PC-9 (cell line): ENCODE results near the gene USH2A. TPM values are rescaled to one million over a fixed set of nuclear protein-coding genes. Genes with fewer than 3 reads are reported as not detected.

ENCODE experiments used
- BruUV-seq: library from RNA; stranded (reverse); fragments of 400-500 nt; replicated peaks from 2 replicates; lab custom pipeline; 2021; lab: Mats Ljungman, UMichigan
- CTCF ChIA-PET: fragments of 300-600 bp; sonication (Branson Sonifier 250); formaldehyde crosslinking; loops from one replicate; lab custom pipeline; 2022; ENCODE audit warnings: antibody characterized with exemption; lab: Charles Lee
- POLR2A ChIA-PET: fragments of 300-600 bp; sonication (Branson Sonifier 250); formaldehyde crosslinking; loops from one replicate; lab custom pipeline; 2022; ENCODE audit warnings: antibody characterized with exemption; ENCODE audit not compliant: unreplicated experiment; lab: Charles Lee
- DNase-seq, 2 experiments: peaks; one replicate each; pipeline versions ENCODE4 v3.0.0 to v3.0.0-alpha.2; 2015 to 2022; ENCODE audit warnings: mixed read lengths in 1 of 2
- H2AFZ ChIP-seq: fragments of 200-600 bp; sonication (generic); 2 replicates; pipeline ENCODE4 v1.8.1; 2017; ENCODE audit warnings: antibody characterized with exemption
- H3F3A ChIP-seq: fragments of 200-600 bp; sonication (generic); 2 replicates; pipeline ENCODE4 v1.8.1; 2017; ENCODE audit warnings: antibody characterized with exemption, mild to moderate bottlenecking, low read depth; ENCODE audit not compliant: insufficient read depth
- H3K27ac ChIP-seq: fragments of 200-600 bp; sonication (generic); 2 replicates; pipeline ENCODE4 v1.6.1; 2016; ENCODE audit warnings: mixed run types
- H3K27me3 ChIP-seq: fragments of 200-600 bp; sonication (generic); 2 replicates; pipeline ENCODE4 v1.6.1; 2016; ENCODE audit warnings: low read depth, mixed run types; ENCODE audit not compliant: insufficient read depth
- H3K36me3 ChIP-seq: fragments of 200-600 bp; sonication (generic); 2 replicates; pipeline ENCODE4 v1.6.1; 2016; ENCODE audit warnings: low read depth, mixed run types
- H3K4me1 ChIP-seq: fragments of 200-600 bp; sonication (generic); replicated peaks from 2 replicates; pipeline ENCODE4 v1.6.1; 2016; ENCODE audit warnings: mixed run types; ENCODE audit not compliant: insufficient read depth
- H3K4me2 ChIP-seq: fragments of 200-600 bp; sonication (generic); 2 replicates; pipeline ENCODE4 v1.6.1; 2017; ENCODE audit warnings: mixed run types
- H3K4me3 ChIP-seq: fragments of 200-600 bp; sonication (generic); 2 replicates; pipeline ENCODE4 v1.6.1; 2016; ENCODE audit warnings: mixed run types
- H3K79me2 ChIP-seq: fragments of 200-600 bp; sonication (generic); 2 replicates; pipeline ENCODE4 v1.6.1; 2017; ENCODE audit warnings: low read depth, mixed run types
- H3K9me2 ChIP-seq: fragments of 200-600 bp; sonication (generic); 2 replicates; pipeline ENCODE4 v1.8.1; 2017; ENCODE audit warnings: mild to moderate bottlenecking; ENCODE audit not compliant: insufficient read depth
- H3K9me3 ChIP-seq: fragments of 200-600 bp; sonication (generic); 2 replicates; pipeline ENCODE4 v1.8.1; 2016; ENCODE audit warnings: low read depth; ENCODE audit not compliant: insufficient read depth
- H4K20me1 ChIP-seq: fragments of 200-600 bp; sonication (generic); 2 replicates; pipeline ENCODE4 v1.8.1; 2017; ENCODE audit not compliant: insufficient read depth
- CTCF ChIP-seq: fragments of 200-600 bp; sonication (generic); conservative IDR thresholded peaks from 2 replicates; pipeline ENCODE4 v1.6.1; 2017; ENCODE audit warnings: mixed run types, antibody characterized with exemption, mild to moderate bottlenecking, moderate library complexity
- EZH2 ChIP-seq: fragments of 200-600 bp; sonication (generic); IDR thresholded peaks from 2 replicates; pipeline ENCODE4 v1.8.0; 2017; ENCODE audit warnings: antibody characterized with exemption, low read depth
- intact Hi-C: fragments of 100-400 bp; cut with micrococcal nuclease; formaldehyde crosslinking; loops from one replicate; pipeline ENCODE4 v1.10.0; 2022; ENCODE audit not compliant: unreplicated experiment
- total RNA-seq: library from RNA; stranded (reverse); gene quantifications from 2 replicates; pipeline ENCODE4 v1.2.3, GENCODE V29; 2021

The USH2A gene
- total RNA-seq, 1 experiment from 2014 or later, result not detected

- H3K9me2 ChIP-seq, result no peaks in the 10 kb centered on the region
- no peak overlapping the region for H2AFZ ChIP-seq
- H4K20me1 ChIP-seq, result no peaks in the 10 kb centered on the region
- no peaks in the 10 kb centered on the region for H3K79me2 ChIP-seq
- no peak overlapping the region for H3K4me3 ChIP-seq
- H3K36me3 ChIP-seq, result no peaks in the 10 kb centered on the region
- POLR2A ChIA-PET, result no interaction called here
- no peak overlapping the region for H3K27ac ChIP-seq
- H3K4me1 ChIP-seq, result no peaks in the 10 kb centered on the region
- H3K9me3 ChIP-seq, result no peaks in the 10 kb centered on the region
- intact Hi-C loops, result no loop called here
- no peaks in the 10 kb centered on the region for H3F3A ChIP-seq
- no peak for TF ChIP-seq EZH2
- CTCF ChIA-PET, result no interaction called here
- DNase-seq, result no peak
- H3K27me3 ChIP-seq, result no peaks in the 10 kb centered on the region
- BruUV-seq, result no TSS peak
- no peak overlapping the region for H3K4me2 ChIP-seq
Measured at GRCh38 chr1:215878128-215878527, 545.1 kb downstream of the USH2A start.

- Histone ChIP-seq H3K4me2 (no peak overlapping the region), H3K9me2 (no peaks in the 10 kb centered on the region), H2AFZ (no peak overlapping the region), H3K27ac (no peak overlapping the region), H3K4me3 (no peak overlapping the region), H3F3A (no peaks in the 10 kb centered on the region), H3K79me2 (no peaks in the 10 kb centered on the region), H3K27me3 (no peaks in the 10 kb centered on the region), H4K20me1 (no peaks in the 10 kb centered on the region), H3K4me1 (no peaks in the 10 kb centered on the region), H3K9me3 (no peaks in the 10 kb centered on the region), H3K36me3 (no peaks in the 10 kb centered on the region)
- TF ChIP-seq CTCF (no peak), EZH2 (no peak)
- intact Hi-C loops, result no loop called here
- ChIA-PET POLR2A (no interaction called here), CTCF (no interaction called here)
- BruUV-seq, result no TSS peak
- no peak for DNase-seq
Measured at GRCh38 chr1:215877452-215877951, 545.7 kb downstream of the USH2A start.

GRCh38 chr1:215875712-215876111 lies 547.5 kb downstream of the USH2A start:
- no peak overlapping the region for H3K4me3 ChIP-seq
- no peaks in the 10 kb centered on the region for H3F3A ChIP-seq
- ChIA-PET CTCF (no interaction called here), POLR2A (no interaction called here)
- TF ChIP-seq CTCF, result no peak
- no peak for TF ChIP-seq EZH2
- no peak overlapping the region for H2AFZ ChIP-seq
- no peaks in the 10 kb centered on the region for H3K4me1 ChIP-seq
- intact Hi-C loops, result no loop called here
- no peaks in the 10 kb centered on the region for H3K9me2 ChIP-seq
- no peak for DNase-seq
- H3K4me2 ChIP-seq, result no peak overlapping the region
- no peaks in the 10 kb centered on the region for H3K36me3 ChIP-seq
- H3K27ac ChIP-seq, result no peak overlapping the region
- H3K27me3 ChIP-seq, result no peaks in the 10 kb centered on the region
- no peaks in the 10 kb centered on the region for H3K9me3 ChIP-seq
- no TSS peak for BruUV-seq
- no peaks in the 10 kb centered on the region for H4K20me1 ChIP-seq
- H3K79me2 ChIP-seq, result no peaks in the 10 kb centered on the region

- Histone ChIP-seq H2AFZ (no peak overlapping the region), H3K9me3 (no peaks in the 10 kb centered on the region), H3K4me3 (no peak overlapping the region), H3F3A (no peaks in the 10 kb centered on the region), H3K4me1 (no peaks in the 10 kb centered on the region), H4K20me1 (no peaks in the 10 kb centered on the region), H3K27ac (no peak overlapping the region), H3K79me2 (no peaks in the 10 kb centered on the region), H3K9me2 (no peaks in the 10 kb centered on the region), H3K27me3 (no peaks in the 10 kb centered on the region), H3K4me2 (no peak overlapping the region), H3K36me3 (no peaks in the 10 kb centered on the region)
- TF ChIP-seq CTCF (no peak), EZH2 (no peak)
- DNase-seq, result no peak
- intact Hi-C loops, result no loop called here
- ChIA-PET POLR2A (no interaction called here), CTCF (no interaction called here)
- no TSS peak for BruUV-seq
Measured at GRCh38 chr1:215875236-215875635, 548.0 kb downstream of the USH2A start.
